GM18499 (cell line): Measurements from ENCODE around the gene SEPTIN6.
"Not testable (repeated sequence)": the region's sequence is repeated elsewhere in the genome, so short reads cannot be mapped to it uniquely, and the experiment has no call there.

ENCODE experiments used
- ATAC-seq: cut with Tn5 transposase; IDR thresholded peaks from one replicate; pipeline ENCODE4 v1.9.1; 2021; ENCODE audit warnings: moderate number of reproducible peaks; ENCODE audit not compliant: insufficient read depth, unreplicated experiment

Gene SEPTIN6

GRCh38 chrX:119692191-119693039 is 553 bp downstream of the SEPTIN6 start:
- ATAC-seq, result no peak

- ATAC-seq, result no peak
Measured at GRCh38 chrX:119690921-119691716, 1.8 kb downstream of the SEPTIN6 start.

- no peak for ATAC-seq
Measured at GRCh38 chrX:119688911-119689321, 4.1 kb downstream of the SEPTIN6 start.

- no peak for ATAC-seq
Measured at GRCh38 chrX:119687661-119688413, 5.1 kb downstream of the SEPTIN6 start.

- no peak for ATAC-seq
Measured at GRCh38 chrX:119686087-119686691, 6.8 kb downstream of the SEPTIN6 start.

GRCh38 chrX:119685225-119686066 is 7.5 kb downstream of the SEPTIN6 start:
- peak; percentile 40 for ATAC-seq

- ATAC-seq, result no peak
Measured at GRCh38 chrX:119684916-119685224, 8.1 kb downstream of the SEPTIN6 start.

GRCh38 chrX:119684312-119684711 is 8.7 kb downstream of the SEPTIN6 start:
- ATAC-seq, result not testable (repeated sequence)

- ATAC-seq, result no peak
Measured at GRCh38 chrX:119682019-119682989, 10.7 kb downstream of the SEPTIN6 start.

- no peak for ATAC-seq
Measured at GRCh38 chrX:119677654-119677981, 15.3 kb downstream of the SEPTIN6 start.

GRCh38 chrX:119676949-119677653 is 15.9 kb downstream of the SEPTIN6 start:
- ATAC-seq, result no peak

- ATAC-seq, result no peak
Measured at GRCh38 chrX:119673336-119673735, 19.6 kb downstream of the SEPTIN6 start.

- ATAC-seq, result no peak
Measured at GRCh38 chrX:119672426-119672825, 20.5 kb downstream of the SEPTIN6 start.

- ATAC-seq, result no peak
Measured at GRCh38 chrX:119669424-119670037, 23.4 kb downstream of the SEPTIN6 start.

GRCh38 chrX:119667111-119667878 is 25.7 kb downstream of the SEPTIN6 start:
- ATAC-seq, result no peak

- not testable (repeated sequence) for ATAC-seq
Measured at GRCh38 chrX:119664877-119665276, 28.1 kb downstream of the SEPTIN6 start.

GRCh38 chrX:119661486-119661885 is 31.5 kb downstream of the SEPTIN6 start:
- ATAC-seq, result no peak
